Fibroblast of the aortic adventitia (primary cell): Measurements from ENCODE around the gene TNN. TPM values are rescaled to one million over a fixed set of nuclear protein-coding genes. Genes with fewer than 3 reads are reported as not detected.

Source experiments
- DNase-seq: peaks from one replicate; pipeline ENCODE4 v3.0.0-alpha.2; 2010; ENCODE audit warnings: low read depth
- H3K4me3 ChIP-seq: 2 replicates; pipeline ENCODE4 v1.5.1; 2011; ENCODE audit warnings: low read depth, mild to moderate bottlenecking, control low read depth, low read length, moderate library complexity
- total RNA-seq: library from RNA; depleted of rRNA; stranded (reverse); fragments of >200 nt; gene quantifications from 2 replicates; pipeline ENCODE4 v1.2.3, GENCODE V29; 2012; ENCODE audit warnings: low replicate concordance
- TF ChIP-seq, protein P1 (sequence below): IDR thresholded peaks from 2 replicates; pipeline ENCODE4 v1.5.1; 2011; ENCODE audit warnings: mild to moderate bottlenecking, low read length, control low read depth, inconsistent platforms; ENCODE audit not compliant: insufficient read depth

Gene TNN
- total RNA-seq, 1 donor: not detected

DNA sequence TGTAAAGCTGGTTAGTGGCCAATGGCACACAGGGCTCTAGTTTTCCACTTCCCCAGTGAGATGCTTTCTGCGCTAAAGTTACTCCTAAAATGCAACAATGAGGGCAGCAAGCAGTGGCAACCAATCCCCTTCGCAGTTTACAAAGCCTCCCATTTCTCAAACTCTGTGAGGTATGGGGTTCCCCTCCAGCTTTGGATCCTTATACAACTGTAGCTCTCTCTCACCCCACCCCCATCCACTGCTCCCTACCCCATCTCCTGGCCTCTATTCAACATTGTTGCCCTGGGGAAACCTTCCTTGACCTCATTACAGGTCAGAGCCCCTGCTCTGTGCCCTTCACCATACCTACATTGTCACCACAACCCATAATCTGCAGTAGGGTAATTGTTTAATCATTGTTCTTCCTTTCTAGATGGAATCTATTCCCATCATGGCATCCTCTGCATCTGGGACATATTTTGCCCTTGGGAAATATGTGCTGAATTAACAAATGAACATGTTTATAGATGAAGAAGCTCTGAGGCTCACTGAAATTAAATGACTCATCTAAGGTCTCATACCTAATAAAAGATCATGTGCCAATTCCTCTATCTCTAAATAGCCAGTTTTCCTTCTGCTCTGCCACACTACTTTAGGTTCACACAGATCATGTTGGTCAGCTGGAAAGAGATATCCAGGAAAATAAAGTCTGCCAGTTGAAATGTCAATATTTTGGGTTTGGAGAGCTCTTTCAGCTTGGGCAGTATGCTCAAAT, 112.4 kb downstream of the TNN start:
- no peak overlapping the region for H3K4me3 ChIP-seq
- TF ChIP-seq, protein P1, sequence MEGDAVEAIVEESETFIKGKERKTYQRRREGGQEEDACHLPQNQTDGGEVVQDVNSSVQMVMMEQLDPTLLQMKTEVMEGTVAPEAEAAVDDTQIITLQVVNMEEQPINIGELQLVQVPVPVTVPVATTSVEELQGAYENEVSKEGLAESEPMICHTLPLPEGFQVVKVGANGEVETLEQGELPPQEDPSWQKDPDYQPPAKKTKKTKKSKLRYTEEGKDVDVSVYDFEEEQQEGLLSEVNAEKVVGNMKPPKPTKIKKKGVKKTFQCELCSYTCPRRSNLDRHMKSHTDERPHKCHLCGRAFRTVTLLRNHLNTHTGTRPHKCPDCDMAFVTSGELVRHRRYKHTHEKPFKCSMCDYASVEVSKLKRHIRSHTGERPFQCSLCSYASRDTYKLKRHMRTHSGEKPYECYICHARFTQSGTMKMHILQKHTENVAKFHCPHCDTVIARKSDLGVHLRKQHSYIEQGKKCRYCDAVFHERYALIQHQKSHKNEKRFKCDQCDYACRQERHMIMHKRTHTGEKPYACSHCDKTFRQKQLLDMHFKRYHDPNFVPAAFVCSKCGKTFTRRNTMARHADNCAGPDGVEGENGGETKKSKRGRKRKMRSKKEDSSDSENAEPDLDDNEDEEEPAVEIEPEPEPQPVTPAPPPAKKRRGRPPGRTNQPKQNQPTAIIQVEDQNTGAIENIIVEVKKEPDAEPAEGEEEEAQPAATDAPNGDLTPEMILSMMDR: no peak
- no peak for DNase-seq

DNA sequence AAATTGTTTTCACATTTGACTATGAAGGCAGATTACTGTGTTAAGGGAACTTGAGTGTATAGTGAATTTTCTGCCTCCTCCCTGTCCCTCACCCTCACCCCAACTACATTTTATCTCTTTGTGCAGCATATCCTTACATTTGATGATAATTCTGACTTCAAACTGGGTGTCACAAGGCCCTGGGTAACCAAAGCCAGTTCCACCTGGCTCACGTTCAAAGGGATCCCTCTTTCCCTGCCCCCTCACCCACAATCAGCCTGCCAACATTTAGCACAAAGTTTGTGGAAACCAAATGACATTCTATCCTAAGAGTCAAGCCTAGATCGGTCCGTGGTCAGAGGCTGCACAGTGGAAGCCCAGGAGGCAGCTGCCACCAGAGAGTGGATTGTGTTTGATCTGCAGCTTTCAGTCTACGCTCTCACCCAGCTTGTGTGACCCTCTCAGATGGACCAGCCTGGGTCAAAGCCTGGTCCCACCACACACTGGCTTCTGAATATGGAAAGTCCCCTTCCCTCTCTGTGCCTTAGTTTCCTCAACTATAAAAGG, 114.6 kb downstream of the TNN start:
- no peak for DNase-seq
- TF ChIP-seq, protein P1: no peak
- no peak overlapping the region for H3K4me3 ChIP-seq

DNA sequence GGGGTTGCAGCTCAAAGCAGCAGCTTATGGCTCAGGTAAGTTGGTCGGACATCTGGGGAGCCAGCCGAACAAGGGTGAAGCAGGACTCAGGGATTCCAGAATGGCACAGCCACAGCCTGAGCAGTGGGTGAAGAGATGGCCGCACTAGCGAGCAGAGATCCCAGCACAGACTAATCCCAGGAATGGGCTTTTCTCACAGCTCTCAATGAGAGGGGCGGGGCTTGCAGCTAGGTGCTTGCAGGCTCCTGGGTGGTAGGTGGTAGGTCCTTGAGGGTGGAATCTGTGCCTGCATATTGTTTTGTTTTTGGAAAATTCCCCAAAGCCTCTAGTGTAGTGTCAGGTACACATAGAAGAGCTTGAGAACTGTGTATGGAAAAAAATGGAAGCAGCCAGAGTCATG, 116.0 kb downstream of the TNN start:
- TF ChIP-seq, protein P1: no peak
- H3K4me3 ChIP-seq: no peak overlapping the region
- no peak for DNase-seq

DNA sequence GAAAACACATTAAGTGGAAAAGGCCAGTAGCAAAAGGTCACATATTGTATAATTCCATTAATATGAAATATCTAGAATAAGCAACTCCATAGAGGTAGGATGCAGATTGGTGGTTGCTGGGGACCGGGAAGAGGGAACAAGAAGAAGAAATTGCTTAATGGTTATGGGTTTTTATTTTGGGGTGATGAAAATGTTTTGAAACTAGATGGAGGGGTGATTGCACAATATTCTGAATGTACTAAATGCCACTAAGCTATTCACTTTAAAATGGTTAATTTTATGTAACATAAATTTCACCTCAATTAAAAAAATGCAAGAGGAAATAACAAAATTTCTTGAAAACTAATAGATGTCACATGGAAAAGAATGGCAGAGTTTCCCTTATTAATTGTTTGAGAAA, 118.3 kb downstream of the TNN start:
- DNase-seq: no peak
- TF ChIP-seq, protein P1: no peak
- no peak overlapping the region for H3K4me3 ChIP-seq

DNA sequence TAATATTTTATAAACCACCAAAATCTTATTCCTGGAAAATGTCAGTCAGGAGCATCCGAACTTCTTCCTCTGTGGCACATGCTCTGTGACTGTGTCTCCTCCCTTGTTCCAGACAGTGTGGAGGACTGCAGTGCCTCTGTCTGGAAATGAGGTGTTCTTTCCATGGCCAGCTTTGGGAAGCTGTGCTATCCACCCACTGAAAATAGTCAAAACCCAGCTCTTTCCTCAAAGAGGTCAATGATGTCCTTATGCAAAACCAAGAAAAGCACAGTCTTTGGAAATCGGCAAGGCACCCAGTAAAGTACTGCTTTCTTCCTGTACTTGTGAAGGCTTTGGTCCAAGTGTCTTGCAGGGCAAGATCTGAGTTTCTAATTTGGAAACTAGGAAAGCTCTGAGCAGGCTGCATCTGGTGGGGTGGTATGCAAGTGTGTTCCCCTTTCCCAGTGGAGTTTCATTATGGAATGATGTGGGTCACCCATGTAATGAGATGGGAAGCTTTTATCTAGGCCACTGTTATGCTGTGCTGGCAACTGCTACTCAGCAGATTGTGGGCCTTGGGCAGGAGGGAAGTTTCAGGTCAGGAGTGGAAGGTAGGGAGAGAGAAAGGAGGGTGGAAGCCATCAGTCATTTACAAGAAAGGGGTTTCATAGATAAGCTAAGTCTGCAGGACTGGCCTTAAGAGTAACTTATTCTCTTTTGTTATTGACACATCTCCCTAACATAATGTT, 119.0 kb downstream of the TNN start:
- TF ChIP-seq, protein P1: no peak
- no peak overlapping the region for H3K4me3 ChIP-seq
- no peak for DNase-seq

DNA sequence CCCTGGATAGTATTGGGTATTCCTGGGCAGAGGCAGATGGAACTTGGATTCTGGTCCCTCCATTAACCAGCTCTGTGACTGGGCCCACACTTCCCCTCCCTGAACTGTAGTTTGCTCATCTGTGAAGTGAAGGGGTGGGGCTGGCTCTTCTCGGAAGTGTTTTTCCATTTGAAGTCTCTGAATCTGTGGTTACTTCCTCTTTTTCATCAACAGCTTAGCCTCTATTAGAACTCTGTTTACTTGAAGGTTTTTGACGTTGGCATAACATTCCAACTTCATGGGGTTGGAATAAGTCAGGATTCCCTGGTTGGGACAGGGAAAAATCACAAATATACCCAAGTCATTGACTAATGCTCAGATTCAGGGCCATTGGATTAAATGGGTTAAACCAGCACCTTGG, 121.3 kb downstream of the TNN start:
- H3K4me3 ChIP-seq: no peak overlapping the region
- DNase-seq: no peak
- TF ChIP-seq, protein P1: no peak
